Psoas muscle (tissue), 8 donors: ENCODE measurements around the gene BCAR3. TPM values are rescaled to one million over a fixed set of nuclear protein-coding genes. Genes with fewer than 3 reads are reported as not detected.

Experiments used
- ATAC-seq, 4 donors: fragments of 200-7000 bp; cut with Tn5 transposase; one replicate each; pipeline ENCODE4 v1.9.1; 2020; ENCODE audit warnings: moderate library complexity in 3 of 4, mild to moderate bottlenecking in 2 of 4
- DNase-seq, 2 donors: peaks; one replicate each; pipeline ENCODE4 v3.0.0-alpha.2; 2020
- H3K27ac ChIP-seq: fragments of 200-600 bp; one replicate; pipeline ENCODE4 v1.8.0; 2022
- H3K27me3 ChIP-seq, 3 donors: fragments of 200-600 bp in 1 of 3; one replicate each; pipeline versions ENCODE4 v1.6.1 to v1.8.0; 2013 to 2022; ENCODE audit warnings: low read length in 2 of 3, mild to moderate bottlenecking in 2 of 3, moderate library complexity in 1 of 3; ENCODE audit not compliant: insufficient read depth in 3 of 3
- H3K36me3 ChIP-seq, 2 donors: fragments of 200-600 bp in 1 of 2; one replicate each; pipeline versions ENCODE4 v1.6.1 to v1.8.0; 2013 to 2022; ENCODE audit warnings: low read depth in 1 of 2, mild to moderate bottlenecking in 1 of 2, moderate library complexity in 1 of 2; ENCODE audit not compliant: insufficient read depth in 1 of 2
- H3K4me1 ChIP-seq: fragments of 200-600 bp; one replicate; pipeline ENCODE4 v1.8.0; 2022
- H3K4me3 ChIP-seq: fragments of 200-600 bp; one replicate; pipeline ENCODE4 v1.8.0; 2022; ENCODE audit warnings: mild to moderate bottlenecking
- H3K9me3 ChIP-seq: fragments of 200-600 bp; one replicate; pipeline ENCODE4 v1.8.0; 2022
- CTCF ChIP-seq: fragments of 200-600 bp; IDR thresholded peaks from one replicate; pipeline ENCODE4 v1.8.0; 2022; ENCODE audit warnings: antibody characterized with exemption
- WGBS, 3 donors: extraction: QIAGEN DNeasy Blood & Tissue Kit; methylation state at CpG; one replicate each; pipeline versions ENCODE4 v1.1.6 to v1.1.7; 2013; 5-methylcytosine and 5-hydroxymethylcytosine counted together
- intact Hi-C, 2 donors: fragments of 100-400 bp; cut with DNase I; formaldehyde crosslinking; loops; one replicate each; pipeline versions ENCODE4 v1.11.0 to v1.14.2; 2022
- polyA plus RNA-seq, 3 donors: library from polyadenylated mRNA; stranded (reverse); fragments of 200-250 nt; gene quantifications; one replicate each; pipeline ENCODE4 v1.2.3, GENCODE V29; 2013
- total RNA-seq, 4 donors: library from RNA; stranded (reverse); fragmentation: NEBNext Ultra II Directional in 2 of 4; extraction: Animal tissue kit (Norgen Biotek cat#: 25700) in 2 of 4; gene quantifications; one replicate each; pipeline versions ENCODE4 v1.2.1 to v1.2.4, GENCODE V29; 2021 to 2023
- donor health status: healthy with polysubstance abuse.
- donor health status: DM: no; HTN: no; CAD: no; lungs with moderate emphysema.
- donor health status: Bipolar disorder and iron deficiency.
- donor health status: healthy.
- donor health status: DM: yes; HTN: yes; CAD: no.
- donor health status: DM: no; HTN: no; CAD: no.
- donor health status: DM: no; HTN: no; CAD: no.
- donor health status: DM: yes; HTN: yes; CAD: no.

BCAR3 gene
- total and polyA plus RNA-seq, 7 donors: 15.8 to 64.1 (median 18.4) TPM

- TF ChIP-seq CTCF: no peak
- no peaks in the 10 kb centered on the region for H3K4me1 ChIP-seq
- H3K27ac ChIP-seq: no peak overlapping the region
- no peaks in the 10 kb centered on the region for H3K36me3 ChIP-seq
- intact Hi-C loops: loop anchor here in 1 of 2 donors (10.0 kb wide), 1 partner anchor 68 kb away; no protein-coding TSS in a partner anchor
- no peaks in the 10 kb centered on the region for H3K27me3 ChIP-seq
- H3K9me3 ChIP-seq: no peaks in the 10 kb centered on the region
- 66 to 76% (median 75%) methylated on average over 4 of the region's 4 CpGs for WGBS, 3 donors
- DNase-seq: no peak
- no peak overlapping the region for H3K4me3 ChIP-seq
- ATAC-seq: no peak
These were observed 158.9 kb downstream of the BCAR3 start for GRCh38 chr1:93522721-93523120.

- 92 to 99% (median 97%) methylated on average over 2 of the region's 2 CpGs for WGBS, 3 donors
- intact Hi-C loops: loop anchor here in 1 of 2 donors (10.0 kb wide), 1 partner anchor 67 kb away; no protein-coding TSS in a partner anchor
- ATAC-seq: no peak
These were observed 160.0 kb downstream of the BCAR3 start for GRCh38 chr1:93521618-93522017.

GRCh38 chr1:93519199-93519829 is 162.3 kb downstream of the BCAR3 start:
- H3K4me3 ChIP-seq: no peak overlapping the region
- ATAC-seq: no peak
- no peaks in the 10 kb centered on the region for H3K27me3 ChIP-seq
- 61 to 89% (median 63%) methylated on average over 3 of the region's 3 CpGs for WGBS, 3 donors
- TF ChIP-seq CTCF: no peak
- DNase-seq: no peak
- intact Hi-C loops: no loop called here
- no peaks in the 10 kb centered on the region for H3K36me3 ChIP-seq
- no peaks in the 10 kb centered on the region for H3K9me3 ChIP-seq
- no peak overlapping the region for H3K27ac ChIP-seq
- H3K4me1 ChIP-seq: no peaks in the 10 kb centered on the region

More at GRCh38 chr1:93521618-93522017, 160.0 kb downstream of the BCAR3 start:
- H3K27ac ChIP-seq: no peak overlapping the region
- TF ChIP-seq CTCF: no peak
- no peak overlapping the region for H3K4me3 ChIP-seq
- no peak for DNase-seq
- H3K9me3 ChIP-seq: no peaks in the 10 kb centered on the region
- no peaks in the 10 kb centered on the region for H3K36me3 ChIP-seq
- no peaks in the 10 kb centered on the region for H3K4me1 ChIP-seq
- no peaks in the 10 kb centered on the region for H3K27me3 ChIP-seq

GRCh38 chr1:93518516-93518915 is 163.1 kb downstream of the BCAR3 start:
- no peaks in the 10 kb centered on the region for H3K27me3 ChIP-seq

More at GRCh38 chr1:93518516-93518915, 163.1 kb downstream of the BCAR3 start:
- Histone ChIP-seq H3K4me3 (no peak overlapping the region), H3K36me3 (no peaks in the 10 kb centered on the region), H3K9me3 (no peaks in the 10 kb centered on the region), H3K4me1 (no peaks in the 10 kb centered on the region), H3K27ac (no peak overlapping the region)
- ATAC-seq (no peak), DNase-seq (no peak)
- no peak for TF ChIP-seq CTCF
- intact Hi-C loops: no loop called here
